HG02678 (cell line): ENCODE measurements around the gene BRAT1.
"Not testable (repeated sequence)": the region's sequence is repeated elsewhere in the genome, so short reads cannot be mapped to it uniquely, and the experiment has no call there.

Experiments
- ATAC-seq: cut with Tn5 transposase; IDR thresholded peaks from one replicate; pipeline ENCODE4 v1.9.1; 2021; ENCODE audit warnings: mild to moderate bottlenecking, moderate library complexity; ENCODE audit not compliant: unreplicated experiment

BRAT1 gene

GRCh38 chr7:2555121-2556052 is at the start of gene BRAT1:
TSS of gene BRAT1 (minus strand) at chr7:2555524. CDS start at chr7:2554431, 1,093 bp downstream.
- ATAC-seq, result peak; percentile 74

GRCh38 chr7:2604608-2605174 is 49.4 kb upstream of the BRAT1 start:
- no peak for ATAC-seq

- no peak for ATAC-seq
Observed at GRCh38 chr7:2603044-2603965, 48.0 kb upstream of the BRAT1 start.

- ATAC-seq, result no peak
Observed at GRCh38 chr7:2602406-2603043, 47.2 kb upstream of the BRAT1 start.

- no peak for ATAC-seq
Observed at GRCh38 chr7:2601907-2602306, 46.6 kb upstream of the BRAT1 start.

- no peak for ATAC-seq
Observed at GRCh38 chr7:2601065-2601464, 45.7 kb upstream of the BRAT1 start.

- no peak for ATAC-seq
Observed at GRCh38 chr7:2598154-2598823, 43.0 kb upstream of the BRAT1 start.

- no peak for ATAC-seq
Observed at GRCh38 chr7:2597273-2597640, 41.9 kb upstream of the BRAT1 start.

- ATAC-seq, result no peak
Observed at GRCh38 chr7:2596464-2597272, 41.3 kb upstream of the BRAT1 start.

- no peak for ATAC-seq
Observed at GRCh38 chr7:2595258-2595860, 40.0 kb upstream of the BRAT1 start.

- ATAC-seq, result no peak
Observed at GRCh38 chr7:2594599-2594998, 39.3 kb upstream of the BRAT1 start.

- ATAC-seq, result no peak
Observed at GRCh38 chr7:2593036-2593727, 37.9 kb upstream of the BRAT1 start.

- no peak for ATAC-seq
Observed at GRCh38 chr7:2592375-2592865, 37.1 kb upstream of the BRAT1 start.

- not testable (repeated sequence) for ATAC-seq
Observed at GRCh38 chr7:2589941-2590340, 34.6 kb upstream of the BRAT1 start.

GRCh38 chr7:2589341-2589740 is 34.0 kb upstream of the BRAT1 start:
- no peak for ATAC-seq

GRCh38 chr7:2587778-2588177 is 32.5 kb upstream of the BRAT1 start:
- ATAC-seq, result no peak

- ATAC-seq, result no peak
Observed at GRCh38 chr7:2587134-2587533, 31.8 kb upstream of the BRAT1 start.

- no peak for ATAC-seq
Observed at GRCh38 chr7:2586326-2587020, 31.1 kb upstream of the BRAT1 start.
